Body of pancreas (tissue), 4 donors: ENCODE measurements around the gene MEOX1. TPM values are rescaled to one million over a fixed set of nuclear protein-coding genes. Genes with fewer than 3 reads are reported as not detected.

Source experiments
- ATAC-seq: fragments of 150-250 bp; one replicate; pipeline ENCODE4 v1.9.1; 2016
- DNase-seq, 4 donors: peaks; one replicate each; pipeline ENCODE4 v3.0.0-alpha.2; 2019
- H3K27ac ChIP-seq, 4 donors: fragments of 200-600 bp; sonication (generic); 1 replicate in 3 of 4; 2 replicates in 1 of 4; pipeline versions ENCODE4 v1.5.1 to v1.6.1; 2016 to 2019; ENCODE audit warnings: mild to moderate bottlenecking in 1 of 4, mixed read lengths in 1 of 4, moderate library complexity in 1 of 4
- H3K27me3 ChIP-seq, 2 donors: fragments of 200-600 bp; sonication (generic); one replicate each; pipeline ENCODE4 v1.6.0; 2016; ENCODE audit warnings: mild to moderate bottlenecking in 1 of 2
- H3K36me3 ChIP-seq, 2 donors: fragments of 200-600 bp; sonication (generic); replicated peaks in 1 of 2; 2 replicates each; pipeline ENCODE4 v1.5.1; 2016; ENCODE audit warnings: low read depth in 2 of 2; ENCODE audit not compliant: insufficient read depth in 1 of 2
- H3K4me1 ChIP-seq: fragments of 200-600 bp; sonication (generic); one replicate; pipeline ENCODE4 v1.6.0; 2016
- H3K4me3 ChIP-seq, 2 donors: fragments of 200-600 bp; sonication (generic); 1 replicate in 1 of 2; 2 replicates in 1 of 2; pipeline ENCODE4 v1.5.1; 2016 to 2019
- H3K9me3 ChIP-seq, 3 donors: fragments of 200-600 bp; sonication (generic); 1 replicate in 2 of 3; 2 replicates in 1 of 3; pipeline ENCODE4 v1.5.1; 2016
- CTCF ChIP-seq, 7 experiments: fragments of 450-650 bp in 4 of 7; fragments of 200-600 bp in 3 of 7; sonication (generic) in 3 of 7; IDR thresholded peaks; one replicate each; pipeline ENCODE4 v1.5.1; 2016 to 2019; ENCODE audit warnings: antibody characterized with exemption in 7 of 7
- POLR2A ChIP-seq, 3 donors: fragments of 450-650 bp; IDR thresholded peaks; one replicate each; pipeline ENCODE4 v1.6.1; 2016; ENCODE audit warnings: antibody characterized with exemption in 3 of 3, mild to moderate bottlenecking in 2 of 3
- WGBS, 2 donors: methylation state at CpG; one replicate each; pipeline ENCODE4 v1.1.5; 2017; 5-methylcytosine and 5-hydroxymethylcytosine counted together
- intact Hi-C: fragments of 100-400 bp; cut with DNase I; formaldehyde crosslinking; loops from one replicate; pipeline ENCODE4 v1.15.1; 2023
- total RNA-seq, 2 donors: library from RNA; depleted of rRNA; stranded (reverse); fragments of >200 nt; gene quantifications; one replicate each; pipeline ENCODE4 v1.1.0, GENCODE V29; 2016

MEOX1 gene
- total RNA-seq, 2 donors from 2014 or later = 0.52 to 2.3 TPM

- intact Hi-C loops = no loop called here
- WGBS, 2 donors = 72 to 81% methylated on average over 5 of the region's 5 CpGs
- TF ChIP-seq POLR2A (IDR thresholded peaks at IDR 0.05) (no peak), CTCF (IDR thresholded peaks at IDR 0.05) (no peak)
- Histone ChIP-seq H3K4me1 (no peaks in the 10 kb centered on the region), H3K36me3 (no peaks in the 10 kb centered on the region), H3K9me3 (no peaks in the 10 kb centered on the region), H3K27ac (no peak overlapping the region), H3K4me3 (no peak overlapping the region), H3K27me3 (no peaks in the 10 kb centered on the region)
- DNase-seq (no peak), ATAC-seq (no peak)
Measured at GRCh38 chr17:43674394-43674793, 12.7 kb upstream of the MEOX1 start.

GRCh38 chr17:43673516-43674323 lies 12.0 kb upstream of the MEOX1 start:
- DNase-seq (peak; percentile 73 to 84 (median 78)), ATAC-seq (peak; percentile 80)
- Histone ChIP-seq H3K9me3 (no peaks in the 10 kb centered on the region), H3K27me3 (no peaks in the 10 kb centered on the region), H3K27ac (no peak overlapping the region), H3K4me1 (no peaks in the 10 kb centered on the region), H3K4me3 (no peak overlapping the region), H3K36me3 (no peaks in the 10 kb centered on the region)
- TF ChIP-seq CTCF (IDR thresholded peaks at IDR 0.05) = peak; percentile 82 to 95 (median 87)
- no peak for TF ChIP-seq POLR2A (IDR thresholded peaks at IDR 0.05)
- intact Hi-C loops = no loop called here
- WGBS, 2 donors = 36 to 38% methylated on average over 13 to 14 of the region's 14 CpGs

GRCh38 chr17:43671755-43672519 lies 10.2 kb upstream of the MEOX1 start:
- Histone ChIP-seq H3K9me3 (no peaks in the 10 kb centered on the region), H3K4me3 (no peak overlapping the region), H3K36me3 (no peaks in the 10 kb centered on the region), H3K27ac (no peak overlapping the region), H3K4me1 (no peaks in the 10 kb centered on the region), H3K27me3 (no peaks in the 10 kb centered on the region)
- DNase-seq (no peak), ATAC-seq (no peak)
- WGBS, 2 donors = 75 to 86% methylated on average over 3 of the region's 3 CpGs
- intact Hi-C loops = no loop called here
- TF ChIP-seq CTCF (IDR thresholded peaks at IDR 0.05) (no peak), POLR2A (IDR thresholded peaks at IDR 0.05) (no peak)

GRCh38 chr17:43671031-43671692 lies 9.4 kb upstream of the MEOX1 start:
- Histone ChIP-seq H3K9me3 (no peaks in the 10 kb centered on the region), H3K27me3 (no peaks in the 10 kb centered on the region), H3K27ac (peak overlapping the region in 1 of 4 donors; percentile 49), H3K36me3 (no peaks in the 10 kb centered on the region), H3K4me1 (no peaks in the 10 kb centered on the region), H3K4me3 (no peak overlapping the region)
- intact Hi-C loops = no loop called here
- peak in 3 of 4 donors; percentile 48 to 52 (median 49) for DNase-seq
- no peak for ATAC-seq
- TF ChIP-seq CTCF (IDR thresholded peaks at IDR 0.05) (no peak), POLR2A (IDR thresholded peaks at IDR 0.05) (no peak)
- WGBS, 2 donors = 51 to 56% methylated on average over 6 of the region's 6 CpGs
